Muscle layer of duodenum (tissue), 2 donors: Measurements from ENCODE around the gene ESR1.

Experiments
- H3K27ac ChIP-seq: one replicate; pipeline ENCODE4 v1.7.0; 2013; ENCODE audit warnings: mild to moderate bottlenecking, low read length
- H3K27me3 ChIP-seq: one replicate; pipeline ENCODE4 v1.7.0; 2013; ENCODE audit warnings: low read depth, mild to moderate bottlenecking, control low read depth, low read length
- H3K36me3 ChIP-seq, 2 donors: one replicate each; pipeline ENCODE4 v1.7.0; 2013; ENCODE audit warnings: low read length in 2 of 2, control low read depth in 1 of 2, mild to moderate bottlenecking in 1 of 2; ENCODE audit not compliant: insufficient read depth in 2 of 2, control insufficient read depth in 1 of 2
- H3K4me1 ChIP-seq, 2 donors: one replicate each; pipeline ENCODE4 v1.7.0; 2013; ENCODE audit warnings: low read length in 2 of 2, mild to moderate bottlenecking in 2 of 2, control low read depth in 1 of 2, moderate library complexity in 1 of 2; ENCODE audit not compliant: insufficient read depth in 2 of 2, control insufficient read depth in 1 of 2
- H3K4me3 ChIP-seq, 2 donors: one replicate each; pipeline ENCODE4 v1.7.0; 2013; ENCODE audit warnings: low read length in 2 of 2, low read depth in 1 of 2, mild to moderate bottlenecking in 1 of 2
- H3K9me3 ChIP-seq, 2 donors: one replicate each; pipeline ENCODE4 v1.7.0; 2013; ENCODE audit warnings: low read length in 2 of 2, control low read depth in 1 of 2, mild to moderate bottlenecking in 1 of 2; ENCODE audit not compliant: control insufficient read depth in 1 of 2
- donor health status: healthy.

Gene ESR1

GRCh38 chr6:151784441-151785214 is 22.9 kb upstream of the ESR1 start:
- no peak overlapping the region for H3K27ac ChIP-seq
- no peaks in the 10 kb centered on the region for H3K27me3 ChIP-seq
- no peaks in the 10 kb centered on the region for H3K36me3 ChIP-seq
- H3K4me3 ChIP-seq: no peak overlapping the region
- peaks cover 0 to 4% of the 10 kb centered on the region in 2 donors for H3K9me3 ChIP-seq
- H3K4me1 ChIP-seq: no peaks in the 10 kb centered on the region

DNA sequence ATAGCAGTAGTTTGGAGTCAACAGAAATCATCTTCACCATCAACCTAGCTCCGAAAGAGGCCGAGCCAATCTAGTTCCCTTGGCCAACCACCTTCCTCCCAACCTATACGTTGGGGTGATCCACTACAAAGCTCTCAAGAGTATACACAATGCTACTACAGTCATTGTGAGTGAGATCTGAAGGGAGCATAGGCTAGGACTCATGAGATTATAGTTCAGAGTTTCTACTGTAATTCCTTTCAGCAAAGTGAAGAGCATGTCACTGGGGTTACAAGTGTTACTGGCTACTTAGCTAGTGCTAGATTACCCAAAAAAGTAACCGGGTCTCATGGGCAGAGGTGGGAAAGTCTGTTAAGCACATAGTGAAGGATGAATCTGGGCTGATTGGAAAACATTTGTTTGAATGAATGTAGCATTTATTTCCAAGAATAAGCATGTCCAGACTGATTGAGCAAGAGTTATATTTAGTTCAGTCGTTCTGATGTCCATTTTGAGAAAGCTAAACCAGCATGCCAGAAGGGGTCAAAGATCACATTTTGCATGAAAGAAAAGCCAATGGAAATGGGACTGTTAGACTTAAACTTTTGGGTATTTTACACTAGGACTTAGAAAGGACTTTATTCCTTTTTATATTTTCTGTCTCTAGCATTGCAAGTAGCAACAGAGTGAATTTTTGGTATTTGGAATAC is 10.5 kb upstream of the ESR1 start:
- no peaks in the 10 kb centered on the region for H3K9me3 ChIP-seq
- no peaks in the 10 kb centered on the region for H3K36me3 ChIP-seq
- H3K4me3 ChIP-seq: no peak overlapping the region
- no peaks in the 10 kb centered on the region for H3K4me1 ChIP-seq
- H3K27me3 ChIP-seq: no peaks in the 10 kb centered on the region
- H3K27ac ChIP-seq: no peak overlapping the region

DNA sequence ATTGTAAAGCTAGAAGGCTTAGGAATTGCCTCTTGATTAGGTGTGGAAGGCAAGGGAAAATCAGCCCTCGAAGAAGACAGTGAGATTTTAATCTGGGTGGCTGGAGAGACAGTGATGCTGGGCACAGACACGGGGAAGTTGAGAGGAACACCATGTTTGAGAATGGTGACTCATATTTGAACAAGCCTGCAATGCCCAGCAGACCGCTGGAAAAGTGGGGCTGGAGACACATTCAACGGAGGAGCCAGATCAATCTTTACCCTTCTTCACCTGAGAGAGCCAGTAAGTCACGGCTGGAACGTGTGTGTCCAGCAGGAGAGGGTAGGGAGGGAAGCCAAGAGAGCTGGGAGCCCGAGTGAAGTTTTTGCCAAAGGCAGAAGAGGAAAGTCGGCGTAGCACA is 3.7 kb upstream of the ESR1 start:
- Histone ChIP-seq H3K4me3 (no peak overlapping the region), H3K9me3 (no peaks in the 10 kb centered on the region), H3K36me3 (no peaks in the 10 kb centered on the region), H3K27ac (no peak overlapping the region), H3K27me3 (peaks cover 8% of the 10 kb centered on the region), H3K4me1 (peaks cover 0 to 21% of the 10 kb centered on the region in 2 donors)

GRCh38 chr6:151804585-151805285 is 2.7 kb upstream of the ESR1 start:
- Histone ChIP-seq H3K4me1 (peaks cover 0 to 25% of the 10 kb centered on the region in 2 donors), H3K4me3 (no peak overlapping the region), H3K27ac (no peak overlapping the region), H3K9me3 (no peaks in the 10 kb centered on the region), H3K27me3 (peaks cover 8% of the 10 kb centered on the region), H3K36me3 (no peaks in the 10 kb centered on the region)

DNA sequence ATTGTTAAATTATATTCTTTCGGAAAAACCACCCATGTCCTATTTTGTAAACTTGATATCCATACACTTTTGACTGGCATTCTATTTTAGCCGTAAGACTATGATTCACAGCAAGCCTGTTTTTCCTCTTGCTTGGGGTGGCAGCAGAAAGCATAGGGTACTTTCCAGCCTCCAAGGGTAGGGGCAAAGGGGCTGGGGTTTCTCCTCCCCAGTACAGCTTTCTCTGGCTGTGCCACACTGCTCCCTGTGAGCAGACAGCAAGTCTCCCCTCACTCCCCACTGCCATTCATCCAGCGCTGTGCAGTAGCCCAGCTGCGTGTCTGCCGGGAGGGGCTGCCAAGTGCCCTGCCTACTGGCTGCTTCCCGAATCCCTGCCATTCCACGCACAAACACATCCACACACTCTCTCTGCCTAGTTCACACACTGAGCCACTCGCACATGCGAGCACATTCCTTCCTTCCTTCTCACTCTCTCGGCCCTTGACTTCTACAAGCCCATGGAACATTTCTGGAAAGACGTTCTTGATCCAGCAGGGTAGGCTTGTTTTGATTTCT is 2.1 kb upstream of the ESR1 start:
- Histone ChIP-seq H3K9me3 (no peaks in the 10 kb centered on the region), H3K27me3 (peaks cover 8% of the 10 kb centered on the region), H3K36me3 (no peaks in the 10 kb centered on the region), H3K27ac (no peak overlapping the region), H3K4me3 (no peak overlapping the region), H3K4me1 (peaks cover 0 to 25% of the 10 kb centered on the region in 2 donors)

GRCh38 chr6:151806757-151807512 is 547 bp upstream of the ESR1 start:
- H3K9me3 ChIP-seq: no peaks in the 10 kb centered on the region
- H3K4me1 ChIP-seq: peaks cover 0 to 25% of the 10 kb centered on the region in 2 donors
- H3K36me3 ChIP-seq: no peaks in the 10 kb centered on the region
- H3K27me3 ChIP-seq: peaks cover 8% of the 10 kb centered on the region
- H3K27ac ChIP-seq: no peak overlapping the region
- H3K4me3 ChIP-seq: peak overlapping the region; percentile 8 to 62

DNA sequence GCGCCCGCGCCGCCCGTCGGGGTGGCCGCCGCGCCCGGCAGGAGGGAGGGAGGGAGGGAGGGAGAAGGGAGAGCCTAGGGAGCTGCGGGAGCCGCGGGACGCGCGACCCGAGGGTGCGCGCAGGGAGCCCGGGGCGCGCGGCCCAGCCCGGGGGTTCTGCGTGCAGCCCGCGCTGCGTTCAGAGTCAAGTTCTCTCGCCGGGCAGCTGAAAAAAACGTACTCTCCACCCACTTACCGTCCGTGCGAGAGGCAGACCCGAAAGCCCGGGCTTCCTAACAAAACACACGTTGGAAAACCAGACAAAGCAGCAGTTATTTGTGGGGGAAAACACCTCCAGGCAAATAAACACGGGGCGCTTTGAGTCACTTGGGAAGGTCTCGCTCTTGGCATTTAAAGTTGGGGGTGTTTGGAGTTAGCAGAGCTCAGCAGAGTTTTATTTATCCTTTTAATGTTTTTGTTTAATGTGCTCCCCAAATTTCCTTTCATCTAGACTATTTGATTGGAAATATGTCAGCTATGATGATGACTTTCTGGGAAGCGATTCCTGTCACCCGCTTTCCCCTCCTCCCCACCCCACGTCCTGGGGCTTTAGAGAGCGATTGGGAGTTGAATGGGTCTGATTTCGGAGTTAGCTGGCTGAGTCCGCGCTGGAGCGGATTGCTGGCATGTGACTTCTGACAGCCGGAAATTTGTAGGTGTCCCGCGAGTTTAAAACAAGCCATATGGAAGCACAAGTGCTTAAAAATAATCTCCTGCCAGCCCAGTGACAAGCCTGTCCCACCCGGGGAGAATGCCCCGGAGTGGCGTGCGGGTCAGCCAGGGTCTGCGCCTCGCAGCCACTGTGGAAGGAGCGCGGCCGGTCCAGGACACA is 1.1 kb downstream of the ESR1 start:
- H3K9me3 ChIP-seq: no peaks in the 10 kb centered on the region
- no peak overlapping the region for H3K27ac ChIP-seq
- H3K4me1 ChIP-seq: peaks cover 0 to 25% of the 10 kb centered on the region in 2 donors
- peaks cover 8% of the 10 kb centered on the region for H3K27me3 ChIP-seq
- H3K36me3 ChIP-seq: no peaks in the 10 kb centered on the region
- peak overlapping the region; percentile 47 to 62 for H3K4me3 ChIP-seq

DNA sequence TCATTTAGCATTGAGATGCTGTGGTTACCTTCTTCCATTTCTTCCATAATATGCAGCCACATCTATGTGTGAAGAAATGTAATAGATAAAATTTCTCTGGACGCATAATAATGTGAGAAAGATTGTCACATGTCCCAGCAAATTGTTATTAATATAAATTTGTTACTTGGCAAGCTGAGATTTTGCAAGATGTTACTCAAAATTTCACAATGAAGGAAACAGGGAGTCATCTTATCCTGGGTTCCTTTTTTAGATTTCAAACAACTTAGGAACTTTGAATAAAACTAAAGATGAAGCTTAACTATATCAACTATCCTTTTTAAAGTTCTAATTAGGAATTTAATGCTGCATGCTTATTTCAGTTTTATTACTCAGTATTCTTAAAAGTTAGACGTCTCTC is 3.6 kb downstream of the ESR1 start:
- Histone ChIP-seq H3K27me3 (peaks cover 8% of the 10 kb centered on the region), H3K9me3 (no peaks in the 10 kb centered on the region), H3K36me3 (no peaks in the 10 kb centered on the region), H3K4me3 (no peak overlapping the region), H3K27ac (no peak overlapping the region), H3K4me1 (peaks cover 0 to 25% of the 10 kb centered on the region in 2 donors)

DNA sequence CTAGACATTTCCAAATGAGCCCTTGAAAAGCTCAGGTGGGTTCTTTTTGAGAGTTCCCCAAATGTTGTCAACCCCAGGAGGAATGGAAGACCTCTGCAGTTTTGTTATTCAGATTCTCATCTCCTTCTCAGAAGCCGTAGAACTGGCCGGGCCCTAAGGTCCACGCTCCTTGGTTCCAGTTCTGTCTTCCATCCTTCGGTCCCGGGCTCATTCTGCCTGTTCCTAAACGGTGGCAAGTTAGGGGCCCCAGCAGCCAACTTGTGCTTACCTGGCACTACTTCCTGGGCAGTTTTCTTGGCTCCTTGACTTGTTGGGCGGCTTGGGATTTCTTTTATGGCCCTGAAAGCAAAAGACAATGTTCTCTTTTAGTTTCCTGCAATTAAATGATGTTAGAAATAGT is 6.4 kb downstream of the ESR1 start:
- no peaks in the 10 kb centered on the region for H3K9me3 ChIP-seq
- no peak overlapping the region for H3K27ac ChIP-seq
- no peak overlapping the region for H3K4me3 ChIP-seq
- no peaks in the 10 kb centered on the region for H3K36me3 ChIP-seq
- H3K27me3 ChIP-seq: no peaks in the 10 kb centered on the region
- H3K4me1 ChIP-seq: peaks cover 0 to 3% of the 10 kb centered on the region in 2 donors

- Histone ChIP-seq H3K4me3 (no peak overlapping the region), H3K27ac (no peak overlapping the region)
Observed at GRCh38 chr6:151814614-151815013, 7.1 kb downstream of the ESR1 start.

More at GRCh38 chr6:151814614-151815013, 7.1 kb downstream of the ESR1 start:
- no peaks in the 10 kb centered on the region for H3K36me3 ChIP-seq
- no peaks in the 10 kb centered on the region for H3K9me3 ChIP-seq
- no peaks in the 10 kb centered on the region for H3K4me1 ChIP-seq
- no peaks in the 10 kb centered on the region for H3K27me3 ChIP-seq
